ENCODE measurements around the gene PROSER2.

DNA sequence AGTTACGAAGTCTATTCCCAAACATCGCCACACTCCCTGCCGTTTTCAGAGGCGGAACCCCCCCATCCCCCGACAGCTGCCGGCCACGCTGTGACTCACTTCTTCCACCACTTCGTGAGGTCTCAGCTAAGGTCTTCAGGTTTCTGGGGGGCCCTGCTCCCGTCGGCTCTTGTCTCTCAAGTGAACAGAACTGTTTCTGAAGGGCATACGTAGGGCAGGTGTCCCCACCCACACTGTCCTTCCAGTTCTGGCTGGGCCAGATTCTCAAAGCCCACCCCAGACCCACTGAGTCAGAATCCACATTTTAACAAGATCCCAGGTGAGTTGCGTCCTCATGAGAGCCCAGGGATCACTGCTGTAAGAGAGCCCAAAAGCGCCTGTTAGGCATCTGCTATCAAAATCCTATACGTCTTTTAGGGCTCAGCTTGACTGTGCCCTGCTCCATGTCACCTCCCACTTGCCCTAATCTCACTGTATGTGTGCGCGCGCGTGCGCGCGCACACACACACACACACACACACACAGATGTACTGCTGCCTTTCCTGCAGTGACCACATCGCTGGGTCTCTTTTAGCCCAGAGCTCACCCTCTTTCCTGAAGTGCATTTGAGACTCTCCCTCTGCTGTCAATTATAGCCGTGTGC is 78.8 kb downstream of the PROSER2 start:
- no peak for TF ChIP-seq MAX (IDR thresholded peaks at IDR 0.05)
- TF ChIP-seq CTCF (IDR thresholded peaks at IDR 0.05; ENCODE audit: low read depth, low read length, missing input control): no peak
- TF ChIP-seq, protein P1, sequence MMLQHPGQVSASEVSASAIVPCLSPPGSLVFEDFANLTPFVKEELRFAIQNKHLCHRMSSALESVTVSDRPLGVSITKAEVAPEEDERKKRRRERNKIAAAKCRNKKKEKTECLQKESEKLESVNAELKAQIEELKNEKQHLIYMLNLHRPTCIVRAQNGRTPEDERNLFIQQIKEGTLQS (IDR thresholded peaks at IDR 0.05): peak; percentile 10
- TF ChIP-seq SP1 (IDR thresholded peaks at IDR 0.05): no peak
- TF ChIP-seq YY1 (IDR thresholded peaks at IDR 0.05): no peak
- no peak for TF ChIP-seq ZBTB33 (IDR thresholded peaks at IDR 0.05)
- TF ChIP-seq EGR1 (IDR thresholded peaks at IDR 0.05; ENCODE audit: low read depth in 2 of 2): no peak
- TF ChIP-seq REST (IDR thresholded peaks at IDR 0.05): no peak
- TF ChIP-seq TAF1 (conservative IDR thresholded peaks at IDR 0.05): no peak

All from liver (tissue), 3 donors.